Measurements from ENCODE around the gene CORO2A. TPM values are rescaled to one million over a fixed set of nuclear protein-coding genes. Genes with fewer than 3 reads are reported as not detected.

Gene CORO2A
- total RNA-seq, 1 experiment from 2014 or later = 15.8 TPM

- Histone ChIP-seq H4K91ac (ENCODE audit: insufficient read length, low read depth, low read length) (no peak overlapping the region), H2BK12ac (ENCODE audit: insufficient read length, low read depth, low read length) (no peak overlapping the region), H3K27ac (ENCODE audit: insufficient read length, low read depth, low read length) (no peak overlapping the region), H3K27me3 (ENCODE audit: insufficient read depth, low read length) (no peaks in the 10 kb centered on the region), H2AK5ac (ENCODE audit: insufficient read length, low read length) (no peak overlapping the region), H3K23me2 (ENCODE audit: insufficient read length, low read depth, low read length, poor library complexity, severe bottlenecking) (no peaks in the 10 kb centered on the region), H3K79me1 (ENCODE audit: insufficient read depth, low read depth, low read length, poor library complexity, severe bottlenecking) (no peaks in the 10 kb centered on the region), H3K14ac (ENCODE audit: insufficient read depth, low read length) (no peak overlapping the region), H3K9ac (ENCODE audit: extremely low read depth, insufficient read length, low read length) (no peak overlapping the region), H4K8ac (replicated peaks; ENCODE audit: insufficient read length, low read depth, low read length) (no peak overlapping the region), H2BK15ac (ENCODE audit: low read depth, low read length) (no peak overlapping the region), H3K4me2 (ENCODE audit: insufficient read depth, insufficient read length, low read length) (no peak overlapping the region), H3K18ac (ENCODE audit: insufficient read length, low read depth, low read length) (no peak overlapping the region), H3K4ac (ENCODE audit: low read depth, low read length) (no peak overlapping the region), H3K56ac (ENCODE audit: insufficient read length, low read depth, low read length) (no peak overlapping the region), H4K20me1 (ENCODE audit: control insufficient read depth, insufficient read depth, insufficient read length) (no peaks in the 10 kb centered on the region), H3K9me3 (ENCODE audit: control insufficient read depth, low read depth, low read length) (no peaks in the 10 kb centered on the region), H2BK120ac (ENCODE audit: low read depth, low read length, poor library complexity, severe bottlenecking) (no peak overlapping the region), H3K4me1 (ENCODE audit: insufficient read depth, low read length) (no peaks in the 10 kb centered on the region; the same call in 1 of the 2 replicates), H3K23ac (ENCODE audit: insufficient read length, low read depth, low read length) (no peak overlapping the region), H2AFZ (ENCODE audit: low read length) (no peak overlapping the region), H3K79me2 (ENCODE audit: insufficient read depth, low read length) (peaks cover 4% of the 10 kb centered on the region; the same call in 1 of the 2 replicates), H4K5ac (ENCODE audit: insufficient read length, low read depth, low read length) (no peak overlapping the region), H3T11ph (ENCODE audit: low read length) (no peak overlapping the region), H2BK20ac (ENCODE audit: low read depth, low read length, poor library complexity, severe bottlenecking) (no peak overlapping the region), H2BK5ac (ENCODE audit: insufficient read length, low read length) (no peak overlapping the region)
- Mint-ChIP-seq H3K27me3 (ENCODE audit: low read depth) (peaks cover 2% of the 10 kb centered on the region; the same call in 1 of the 2 replicates), H3K4me1 (peaks cover 24 to 27% of the 10 kb centered on the region in 2 experiments), H3K9me3 (no peaks in the 10 kb centered on the region), H3K4me3 (no peak overlapping the region), H3K27ac (no peak overlapping the region), H3K36me3 (ENCODE audit: insufficient read depth in 1 of 3, low read depth in 3 of 3) (no peaks in the 10 kb centered on the region)
- no peak for TF ChIP-seq CTCF (conservative IDR thresholded peaks at IDR 0.05)
- WGBS (ENCODE audit: extremely low coverage, insufficient read length, low lambda C conversion rate) = no CpG with 5 or more reads among the region's 6 CpGs
- DNase-seq = no peak
These were observed 6.7 kb downstream of the CORO2A start for GRCh38 chr9:98185611-98186171.
